SHP77 (cell line): ENCODE data around the gene SP140L.
A peak's percentile ranks its signal among the peaks of the same experiment; 100 is the strongest.
"Not testable (repeated sequence)": the region's sequence is repeated elsewhere in the genome, so short reads cannot be mapped to it uniquely, and the experiment has no call there.

Experiments
- DNase-seq, 2 experiments: peaks; one replicate each; lab custom pipeline; 2025; lab: John Stamatoyannopoulos, UW

The SP140L gene

DNA sequence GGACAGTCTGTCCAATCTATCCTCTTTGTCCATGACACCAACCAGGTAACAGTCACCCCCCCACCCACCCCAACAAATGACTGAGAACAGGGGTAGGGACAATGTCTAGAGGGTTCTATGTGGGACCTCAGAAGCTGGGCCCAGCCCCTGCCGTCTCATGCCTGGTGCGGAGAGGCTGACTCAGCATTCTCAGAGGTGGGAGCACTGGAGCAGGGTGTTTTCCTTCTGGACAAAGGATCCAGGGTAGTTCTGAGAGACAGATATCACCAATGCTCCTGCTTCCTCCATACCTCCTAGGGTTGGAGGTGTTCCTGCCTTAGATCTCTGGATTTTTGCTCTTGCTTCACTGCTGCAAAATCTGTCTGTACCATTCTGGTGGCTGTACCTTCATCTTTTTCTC is 55.1 kb downstream of the SP140L start:
- DNase-seq: no peak

- DNase-seq: no peak
Measured at GRCh38 chr2:230383453-230383852, 56.5 kb downstream of the SP140L start.

DNA sequence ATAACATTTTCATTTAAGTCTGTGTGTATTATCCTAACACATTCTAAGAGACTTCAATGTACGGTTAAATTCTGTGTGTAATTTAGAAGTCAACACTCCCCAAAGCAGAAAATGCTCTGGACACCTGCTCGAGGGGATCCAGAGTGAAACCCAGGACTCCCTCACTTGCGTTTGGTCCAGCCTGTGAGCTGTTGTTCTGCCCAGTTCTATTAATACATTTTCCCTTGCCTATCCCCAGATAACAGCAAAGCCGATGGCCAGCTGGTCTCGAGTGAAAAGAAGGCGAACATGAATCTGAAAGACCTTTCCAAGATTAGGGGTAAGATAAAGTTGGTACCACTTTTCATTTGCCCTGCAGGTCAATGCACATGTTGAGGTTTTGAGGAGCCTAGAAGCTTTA is 58.0 kb downstream of the SP140L start:
- DNase-seq: no peak

DNA sequence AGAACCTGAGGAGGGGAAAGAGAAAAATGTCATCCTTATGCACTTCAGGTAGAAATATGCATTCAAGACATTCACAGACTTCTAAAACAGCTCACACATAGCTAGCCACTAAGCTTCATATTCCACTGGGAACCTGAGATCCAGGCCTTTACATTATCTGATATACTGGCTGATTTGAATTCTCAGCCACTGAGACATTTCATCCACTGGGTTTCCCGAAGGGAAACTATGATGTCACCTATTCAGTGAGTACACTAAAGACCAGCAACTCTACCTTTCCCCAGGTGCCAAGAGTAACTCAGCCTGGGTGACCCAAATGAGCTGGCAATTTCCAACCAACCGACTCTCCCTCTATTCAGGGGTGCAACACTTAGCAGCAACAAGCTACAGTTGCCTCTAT is 67.3 kb downstream of the SP140L start:
- no peak for DNase-seq

GRCh38 chr2:230398698-230399097 is 71.7 kb downstream of the SP140L start:
- not testable (repeated sequence) for DNase-seq

DNA sequence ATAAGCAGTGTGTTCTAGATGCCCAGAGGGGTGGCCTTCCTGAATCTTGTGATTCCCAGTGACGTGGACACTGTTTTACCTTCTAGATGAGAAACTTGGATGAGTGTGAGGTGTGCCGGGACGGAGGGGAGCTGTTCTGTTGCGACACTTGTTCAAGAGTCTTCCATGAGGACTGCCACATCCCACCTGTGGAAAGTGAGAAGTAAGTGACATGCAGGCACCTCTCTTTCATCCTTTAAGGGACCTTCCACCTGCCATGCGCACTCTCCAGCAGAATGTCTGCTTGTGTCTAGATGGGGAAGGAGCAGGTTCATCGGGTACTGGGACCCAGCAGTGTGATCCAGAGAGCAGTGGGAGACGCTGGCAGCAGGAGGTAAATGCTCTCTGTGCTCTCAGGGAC is 73.0 kb downstream of the SP140L start:
- no peak for DNase-seq

DNA sequence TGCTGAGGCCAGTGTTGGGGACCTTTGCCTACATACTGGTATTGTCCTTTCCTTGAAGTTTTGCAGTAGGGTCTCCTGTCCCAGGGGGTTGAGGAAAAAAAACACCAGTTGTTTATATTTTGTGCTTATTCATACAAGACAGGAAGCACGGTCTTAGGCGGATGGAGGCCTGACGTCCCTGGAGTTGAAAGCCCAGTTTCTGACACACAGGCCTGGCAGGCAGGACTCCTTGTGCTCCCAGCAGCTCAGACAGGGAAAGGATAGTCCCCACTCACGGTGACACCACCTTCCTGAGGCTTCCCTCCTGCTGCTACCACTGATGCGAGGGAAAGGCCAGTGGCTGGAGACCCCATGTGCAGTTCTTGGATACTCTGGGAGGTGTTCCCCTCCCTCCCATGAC is 73.5 kb downstream of the SP140L start:
- DNase-seq: no peak

DNA sequence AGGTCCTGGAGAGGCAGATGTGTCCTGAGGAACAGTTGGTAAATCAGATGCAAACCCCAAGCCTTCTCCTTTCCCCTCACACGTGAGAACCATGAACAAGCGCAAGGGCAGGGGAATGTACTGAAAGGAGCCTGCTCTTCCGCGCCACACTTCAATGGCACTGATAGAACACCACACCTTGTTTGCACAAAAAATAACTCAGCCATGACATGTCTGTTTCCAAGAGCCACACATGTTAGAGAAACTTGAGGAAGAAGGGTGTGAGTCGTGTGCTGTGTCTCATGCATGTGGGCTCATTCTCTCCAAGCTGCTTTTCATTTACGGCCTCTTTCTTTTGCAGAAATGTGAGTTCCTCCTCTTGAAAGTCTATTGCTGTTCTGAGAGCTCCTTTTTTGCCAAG is 74.0 kb downstream of the SP140L start:
- not testable (repeated sequence) for DNase-seq

- no peak for DNase-seq
Measured at GRCh38 chr2:230403746-230404145, 76.8 kb downstream of the SP140L start.

- no peak for DNase-seq
Measured at GRCh38 chr2:230405824-230406223, 78.8 kb downstream of the SP140L start.

GRCh38 chr2:230408244-230408842 is 81.3 kb downstream of the SP140L start:
- DNase-seq: no peak

- DNase-seq: not testable (repeated sequence)
Measured at GRCh38 chr2:230409316-230409715, 82.3 kb downstream of the SP140L start.

DNA sequence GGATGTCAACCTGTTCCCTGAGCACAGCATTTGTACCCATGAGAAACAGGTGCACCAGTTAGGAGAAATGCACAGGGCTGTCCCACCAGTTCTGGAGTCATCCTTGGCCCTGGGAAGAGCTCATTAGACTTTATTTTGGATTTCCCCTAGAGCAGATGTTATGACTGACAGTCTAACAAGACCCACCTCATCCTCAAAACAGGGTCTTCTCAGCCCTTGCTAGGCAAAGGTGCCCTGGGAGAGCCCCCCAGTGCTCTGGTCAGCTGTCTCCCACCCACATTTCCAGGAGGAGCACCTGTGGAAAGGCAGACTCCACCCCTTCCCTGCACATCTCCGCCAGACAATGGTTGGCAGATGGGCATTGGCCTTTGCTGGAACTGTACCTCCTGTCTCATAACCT is 83.3 kb downstream of the SP140L start:
- DNase-seq: no peak

GRCh38 chr2:230410861-230411569 is 84.0 kb downstream of the SP140L start:
- DNase-seq: no peak

GRCh38 chr2:230411570-230412370 is 84.8 kb downstream of the SP140L start:
- DNase-seq: peak; percentile 28 to 40

DNA sequence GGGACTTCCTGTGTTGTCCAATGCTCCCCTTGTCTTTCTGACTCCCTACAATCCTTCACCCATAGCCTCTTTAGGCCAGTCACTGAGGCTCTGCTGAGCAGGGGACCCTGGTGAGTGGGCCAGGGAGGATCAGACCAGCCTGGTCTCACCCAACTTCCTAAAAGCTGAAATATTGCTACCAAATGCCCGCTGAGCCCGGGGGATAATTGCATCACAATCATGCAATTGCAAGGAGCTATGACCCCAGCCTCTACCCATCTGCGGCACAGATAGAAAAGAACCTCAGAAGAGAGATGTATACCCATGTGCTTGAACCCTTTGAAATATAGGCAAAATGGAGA is 85.3 kb downstream of the SP140L start:
- DNase-seq: no peak

DNA sequence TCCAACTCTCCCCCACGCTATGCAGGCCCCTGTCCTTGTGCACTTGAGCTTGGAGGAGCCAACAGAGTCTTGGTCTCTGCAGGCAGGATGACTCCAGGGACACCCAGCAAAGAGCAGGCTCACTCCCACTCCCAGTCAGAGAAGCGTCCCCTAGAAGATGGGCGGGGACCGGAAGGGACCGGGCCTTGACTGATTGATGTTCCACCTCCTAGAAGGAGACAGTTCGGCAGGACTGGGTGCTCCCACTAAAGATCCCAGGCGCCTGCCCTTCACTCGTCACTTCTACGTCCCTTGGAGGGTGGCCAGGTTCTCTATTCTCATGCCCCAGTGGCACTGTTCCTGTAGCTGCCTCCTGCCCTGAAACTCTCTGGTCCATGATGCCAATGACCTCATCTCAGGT is 85.9 kb downstream of the SP140L start:
- DNase-seq: no peak

GRCh38 chr2:230413479-230413878 is 86.5 kb downstream of the SP140L start:
- no peak for DNase-seq

- DNase-seq: no peak
Measured at GRCh38 chr2:230414302-230414701, 87.3 kb downstream of the SP140L start.

GRCh38 chr2:230416061-230416721 is 89.2 kb downstream of the SP140L start, which contains the start of gene SP100:
Gene SP100, plus strand, starts transcription at chr2:230416201. Its CDS starts 96 bp downstream, at chr2:230416297.
- peak; percentile 24 to 51 for DNase-seq

- no peak for DNase-seq
Measured at GRCh38 chr2:230417436-230417835, 90.4 kb downstream of the SP140L start.

GRCh38 chr2:230418341-230419016 is 91.5 kb downstream of the SP140L start:
- DNase-seq: no peak
